ENCODE data around the gene PRICKLE3.
"Not testable (repeated sequence)": the region's sequence is repeated elsewhere in the genome, so short reads cannot be mapped to it uniquely, and the experiment has no call there.

Gene PRICKLE3

DNA sequence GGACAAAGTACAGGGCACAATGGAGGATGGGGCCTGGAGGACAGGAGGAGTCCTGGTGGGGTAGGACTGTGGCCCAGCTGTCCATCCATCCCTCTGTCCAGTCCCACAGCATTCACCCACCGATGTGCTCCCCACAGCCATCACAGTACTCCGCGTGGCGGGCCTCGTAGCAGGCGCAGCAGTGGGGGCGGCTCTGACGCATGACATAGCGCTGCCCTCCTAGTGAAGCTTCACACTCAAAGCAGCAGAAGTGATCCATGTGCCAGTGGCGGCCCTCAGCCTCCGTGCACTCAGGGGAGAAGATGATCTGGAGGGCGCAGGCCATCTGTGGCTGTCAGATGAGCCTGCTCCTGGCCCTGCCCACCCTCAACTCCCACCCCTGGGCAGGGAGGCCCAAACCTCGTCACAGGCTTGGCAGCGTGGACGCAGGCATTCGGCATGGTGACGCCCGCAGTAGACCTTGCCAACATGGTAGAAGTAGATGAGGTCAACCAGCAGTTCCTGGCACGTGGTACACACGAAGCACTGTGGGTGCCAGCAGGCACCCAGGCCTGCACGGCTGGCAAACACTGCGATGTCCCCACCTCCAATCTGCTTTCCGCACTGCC, 8.2 kb downstream of the PRICKLE3 start:
- DNase-seq = no peak

DNA sequence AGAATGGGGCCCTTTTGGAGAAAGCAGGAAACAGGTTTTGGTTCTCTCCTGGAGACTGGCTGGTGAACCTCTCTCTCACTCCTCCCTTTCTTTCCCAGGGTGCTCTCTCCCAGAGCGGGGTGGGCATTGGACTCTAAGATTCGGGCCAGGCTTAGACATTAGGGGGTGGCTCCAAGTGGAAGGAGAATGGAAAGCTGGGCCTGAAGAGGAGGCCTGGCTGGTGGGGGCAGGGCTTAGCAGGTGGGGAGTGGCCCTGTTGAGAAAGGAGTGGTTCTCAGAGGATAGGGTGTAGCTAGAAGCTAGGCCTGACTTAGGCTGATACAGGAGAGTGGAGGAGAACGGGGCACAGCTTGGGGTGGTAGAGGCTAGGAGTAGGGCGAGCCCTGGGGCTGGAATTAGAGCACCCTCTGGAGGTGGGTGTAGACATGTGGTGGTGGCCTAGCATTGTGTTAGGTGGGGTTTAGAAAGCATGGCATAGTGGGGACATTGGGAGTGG, 8.8 kb downstream of the PRICKLE3 start:
- DNase-seq = peak; percentile 40

DNA sequence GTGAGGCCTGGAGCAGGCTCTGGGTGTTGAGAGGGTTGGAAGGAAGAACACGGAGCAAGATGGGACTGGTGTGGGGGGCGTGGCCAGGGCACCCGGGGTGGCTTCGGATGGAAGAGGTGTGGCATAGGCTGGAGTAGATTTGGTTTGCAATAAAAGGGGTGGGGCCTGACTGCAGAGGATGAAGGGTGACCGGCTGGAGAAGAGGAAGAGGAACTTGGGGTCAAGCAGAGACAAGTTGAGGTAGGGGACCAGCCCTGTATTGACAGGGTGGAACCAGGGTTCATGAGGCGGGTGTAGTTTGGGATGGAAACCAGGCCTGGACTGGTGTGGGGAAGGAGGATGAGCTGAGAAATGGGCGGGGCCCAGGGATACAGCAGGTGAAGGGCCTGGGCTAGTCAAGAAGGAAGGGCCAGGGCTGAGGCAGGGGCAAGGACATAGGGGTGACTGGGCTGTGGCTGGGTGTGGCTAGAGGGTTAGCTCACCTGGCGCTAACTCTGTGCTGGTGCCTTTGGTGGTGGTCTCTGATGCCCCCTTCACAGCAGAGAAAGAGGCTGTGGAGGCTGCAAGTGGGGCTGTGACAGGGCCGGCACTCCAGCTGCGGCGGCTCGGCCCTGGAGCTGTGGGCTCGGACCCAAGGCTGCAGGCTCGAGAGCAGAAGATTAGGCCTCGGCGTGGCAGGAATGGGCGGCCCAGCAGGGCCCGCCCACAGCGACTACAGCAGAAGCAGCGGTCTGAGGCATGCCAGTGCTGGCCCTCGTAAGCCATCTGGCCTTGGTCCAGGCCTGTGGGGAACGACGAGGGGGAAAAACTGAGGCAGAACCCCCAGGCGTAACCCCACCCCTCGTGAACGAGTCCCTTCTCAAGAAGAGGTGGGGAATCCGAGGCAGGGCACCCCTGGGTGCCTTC, 9.5 kb downstream of the PRICKLE3 start:
- DNase-seq = no peak

DNA sequence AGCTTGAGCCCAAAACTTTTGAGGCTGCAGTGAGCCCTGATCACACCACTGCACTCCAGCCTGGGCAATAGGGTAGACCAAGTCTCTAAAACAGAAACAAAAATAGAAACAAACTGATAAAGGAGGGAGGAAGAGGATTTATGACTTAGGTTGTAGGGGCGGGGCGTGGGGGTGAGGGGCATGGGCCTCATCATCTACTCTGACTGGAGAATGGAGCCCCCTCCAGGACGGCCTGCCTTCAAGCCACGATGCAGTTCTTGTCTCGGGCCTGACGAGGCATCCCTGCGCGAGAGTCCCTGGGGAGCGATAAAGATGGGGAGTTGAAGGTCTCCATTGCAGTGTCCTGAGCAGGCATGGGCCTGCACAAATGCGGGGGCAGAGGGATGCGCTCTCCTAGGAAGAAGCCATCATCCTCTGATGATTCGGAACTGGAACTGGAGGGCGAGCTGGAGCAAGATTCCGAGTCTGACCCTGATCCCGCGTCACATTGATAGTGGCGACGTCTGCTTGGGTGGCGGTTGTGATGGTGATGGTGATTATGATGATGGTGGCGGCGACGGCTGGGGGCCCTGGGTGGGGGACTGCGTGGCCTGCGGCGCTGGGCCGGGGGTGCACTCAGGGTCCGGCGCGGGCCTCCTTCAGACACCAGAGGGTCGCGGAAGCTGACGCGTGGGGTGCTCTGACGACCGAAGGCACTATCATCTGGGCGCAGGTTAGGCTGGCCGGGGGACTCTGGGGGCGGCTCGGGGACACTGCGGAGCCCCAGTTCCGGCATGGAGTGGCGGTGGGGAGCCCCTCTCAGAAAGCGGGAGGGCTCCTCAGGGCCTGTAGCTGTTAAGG, 10.5 kb downstream of the PRICKLE3 start:
- DNase-seq = no peak

DNA sequence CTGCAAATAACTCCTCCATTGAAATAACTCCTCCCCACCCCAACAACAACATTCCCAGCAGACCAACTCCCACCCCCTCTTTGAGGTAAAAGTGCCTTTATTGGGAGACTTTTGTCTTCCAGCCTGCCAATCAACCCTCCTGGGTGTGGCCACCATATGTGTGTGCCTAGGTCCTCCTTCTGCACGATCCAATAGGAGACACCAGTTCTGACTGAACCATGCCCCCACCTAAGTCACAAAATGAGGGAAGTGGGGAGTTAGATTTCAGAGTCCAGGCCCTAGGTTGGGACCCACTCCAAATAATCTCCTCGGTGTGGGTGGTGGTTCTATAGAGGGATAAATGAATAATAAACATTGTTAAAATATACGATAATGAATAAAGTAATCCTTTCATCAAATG, 11.4 kb downstream of the PRICKLE3 start:
- no peak for DNase-seq

GRCh38 chrX:49173544-49173943, 12.6 kb downstream of the PRICKLE3 start:
- not testable (repeated sequence) for DNase-seq

GRCh38 chrX:49172280-49172780, 13.8 kb downstream of the PRICKLE3 start:
- peak; percentile 80 for DNase-seq

DNA sequence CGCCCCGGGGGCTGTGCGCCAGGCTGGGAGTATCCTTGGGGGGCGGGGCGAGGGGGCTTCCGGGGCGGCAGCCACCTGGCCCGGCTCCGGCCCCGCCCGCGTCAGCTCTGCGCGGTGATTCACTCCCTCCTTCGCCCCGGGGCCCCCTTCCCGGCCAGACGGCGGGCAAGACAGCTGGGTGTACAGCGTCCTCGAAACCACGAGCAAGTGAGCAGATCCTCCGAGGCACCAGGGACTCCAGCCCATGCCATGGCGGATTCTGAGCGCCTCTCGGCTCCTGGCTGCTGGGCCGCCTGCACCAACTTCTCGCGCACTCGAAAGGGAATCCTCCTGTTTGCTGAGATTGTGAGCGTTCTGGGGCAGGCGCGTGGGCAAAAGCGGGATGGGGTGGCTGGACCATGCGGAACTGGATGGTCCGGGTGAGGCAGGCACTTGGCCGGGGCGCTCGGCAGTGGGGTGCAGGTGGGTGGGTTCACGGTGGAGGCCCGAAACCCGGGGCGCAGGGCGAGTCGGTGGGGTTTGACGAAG, 14.4 kb downstream of the PRICKLE3 start, which contains the start of gene PLP2:
Gene PLP2 (plus strand): TSS at position 147 of the 528 bp plus-strand sequence. CDS start 103 bp downstream, at position 250.
- peak; percentile 70 for DNase-seq

GRCh38 chrX:49167740-49168108, 18.4 kb downstream of the PRICKLE3 start:
- DNase-seq = no peak

- DNase-seq = peak; percentile 80
Measured at GRCh38 chrX:49166914-49167739, 19.0 kb downstream of the PRICKLE3 start.

GRCh38 chrX:49165901-49166881, 20.0 kb downstream of the PRICKLE3 start:
- DNase-seq = peak; percentile 85

- no peak for DNase-seq
Measured at GRCh38 chrX:49164589-49165360, 21.4 kb downstream of the PRICKLE3 start.

GRCh38 chrX:49163555-49164419, 22.4 kb downstream of the PRICKLE3 start:
- peak; percentile 87 for DNase-seq

GRCh38 chrX:49162620-49163019, 23.6 kb downstream of the PRICKLE3 start, which contains the start of gene MAGIX:
Gene MAGIX, plus strand, starts transcription at chrX:49162758. Its CDS starts 132 bp downstream, at chrX:49162890.
- no peak for DNase-seq

DNA sequence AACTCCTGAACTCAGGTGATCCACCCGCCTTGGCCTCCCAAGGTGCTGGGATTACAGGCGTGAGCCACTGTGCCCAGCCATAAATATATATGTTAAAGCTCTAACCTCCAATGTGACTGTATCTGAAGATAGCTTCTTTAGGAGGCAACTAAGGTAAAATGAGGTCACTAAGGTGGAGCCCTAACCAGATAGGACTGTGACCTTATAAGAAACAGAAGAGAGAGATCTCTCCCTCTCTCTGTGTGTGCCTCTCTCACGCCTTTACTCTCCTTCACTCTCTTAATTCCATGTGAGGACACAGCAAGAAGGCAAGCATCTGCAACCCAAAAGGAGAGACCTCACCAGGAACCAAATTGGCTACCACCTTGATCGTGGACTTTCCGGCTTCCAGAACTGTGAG, 24.5 kb downstream of the PRICKLE3 start:
- DNase-seq = no peak

GRCh38 chrX:49160908-49161307, 25.3 kb downstream of the PRICKLE3 start:
- no peak for DNase-seq

GRCh38 chrX:49157194-49157593, 29.0 kb downstream of the PRICKLE3 start:
- no peak for DNase-seq

All from CD4-positive, alpha-beta T cell treated with Interleukin-17A for 1 hour (primary cell).